Endodermal cell (in vitro differentiated cells): Measurements from ENCODE around the gene PTPRN2. TPM values are rescaled to one million over a fixed set of nuclear protein-coding genes. Genes with fewer than 3 reads are reported as not detected.
A peak's percentile ranks its signal among the peaks of the same experiment; 100 is the strongest.

Experiments
- DNase-seq: peaks from one replicate; pipeline ENCODE4 v3.0.0-alpha.2; 2017
- H3K27ac ChIP-seq: 2 replicates; pipeline ENCODE4 v1.5.1; 2013; ENCODE audit warnings: mild to moderate bottlenecking, low read depth, low read length, moderate library complexity
- H3K27me3 ChIP-seq: 2 replicates; pipeline ENCODE4 v1.6.1; 2013; ENCODE audit warnings: mild to moderate bottlenecking, low read length, moderate library complexity; ENCODE audit not compliant: insufficient read depth, control insufficient read depth, poor library complexity, severe bottlenecking
- H3K36me3 ChIP-seq: 2 replicates; pipeline ENCODE4 v1.7.0; 2013; ENCODE audit warnings: mild to moderate bottlenecking, low read length, moderate library complexity; ENCODE audit not compliant: control insufficient read depth, insufficient read depth
- H3K4me1 ChIP-seq: one replicate; pipeline ENCODE4 v1.7.0; 2013; ENCODE audit warnings: low read length; ENCODE audit not compliant: control insufficient read depth, insufficient read depth
- H3K4me3 ChIP-seq: 2 replicates; pipeline ENCODE4 v1.5.1; 2013; ENCODE audit warnings: mild to moderate bottlenecking, low read length, moderate library complexity
- H3K9ac ChIP-seq: 2 replicates; pipeline ENCODE4 v1.6.1; 2013; ENCODE audit warnings: mild to moderate bottlenecking, low read length, moderate library complexity; ENCODE audit not compliant: poor library complexity, severe bottlenecking; ENCODE audit errors: extremely low read depth
- H3K9me3 ChIP-seq: 2 replicates; pipeline ENCODE4 v1.6.1; 2013; ENCODE audit warnings: mild to moderate bottlenecking, low read length, moderate library complexity; ENCODE audit not compliant: control insufficient read depth
- H3K27ac Mint-ChIP-seq: 2 replicates; pipeline ENCODE4 v1.8.0; 2020; ENCODE audit warnings: mixed read lengths
- H3K27me3 Mint-ChIP-seq: 2 replicates; pipeline ENCODE4 v1.8.0; 2021; ENCODE audit warnings: mild to moderate bottlenecking, mixed read lengths; ENCODE audit not compliant: insufficient read depth
- H3K36me3 Mint-ChIP-seq: 2 replicates; pipeline ENCODE4 v1.8.0; 2020; ENCODE audit warnings: low read depth, mixed read lengths
- H3K4me1 Mint-ChIP-seq: 2 replicates; pipeline ENCODE4 v1.8.0; 2020; ENCODE audit warnings: mixed read lengths
- H3K4me3 Mint-ChIP-seq: 2 replicates; pipeline ENCODE4 v1.8.0; 2020; ENCODE audit warnings: mild to moderate bottlenecking, moderate library complexity, mixed read lengths
- H3K9me3 Mint-ChIP-seq: 2 replicates; pipeline ENCODE4 v1.8.0; 2020; ENCODE audit warnings: mild to moderate bottlenecking, mixed read lengths
- WGBS, 2 experiments: methylation state at CpG; one replicate each; pipeline versions ENCODE4 v1.1.5 to v1.1.7; 2013; ENCODE audit warnings: missing lambda C conversion rate in 2 of 2, mixed read lengths in 1 of 2; ENCODE audit not compliant: insufficient coverage in 1 of 2, insufficient read length in 1 of 2; 5-methylcytosine and 5-hydroxymethylcytosine counted together
- total RNA-seq, 2 donors: library from RNA; stranded (reverse); fragmentation: NEBNext Ultra II Directional in 1 of 2; extraction: Animal tissue kit (Norgen Biotek cat#: 25700) in 1 of 2; gene quantifications; 2 replicates in 1 of 2; 3 replicates in 1 of 2; pipeline ENCODE4 v1.2.1, GENCODE V29; 2021
- TF ChIP-seq, protein P1 (sequence below): fragments of 200-600 bp; sonication (generic); conservative IDR thresholded peaks from 2 replicates; pipeline ENCODE4 v1.5.0; 2021; ENCODE audit warnings: antibody characterized with exemption, mild to moderate bottlenecking

PTPRN2 gene
- total RNA-seq, 2 donors from 2014 or later: 0.69 to 1.2 TPM

DNA sequence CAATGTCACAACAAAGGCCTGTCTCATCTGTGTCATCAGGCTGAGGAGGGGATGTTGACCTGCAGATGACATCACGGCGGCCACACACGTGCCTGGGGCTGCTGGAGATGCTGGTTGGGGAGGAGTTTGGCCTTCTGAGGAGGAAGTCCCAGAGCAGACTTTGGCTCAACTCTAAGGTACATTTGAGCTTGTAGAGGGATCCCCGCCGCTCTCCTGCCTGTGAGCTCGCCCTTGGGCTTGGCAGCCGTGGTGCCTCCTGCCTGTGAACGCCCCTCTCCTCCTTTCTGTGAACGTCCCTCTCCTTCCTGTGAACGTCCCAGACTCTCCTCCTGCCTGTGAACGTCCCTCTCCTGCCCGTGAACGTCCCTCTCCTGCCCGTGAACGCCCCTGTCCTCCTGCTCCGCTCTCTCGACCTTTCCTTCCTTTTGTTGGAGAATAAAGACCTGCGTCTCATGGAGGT, 1074.4 kb downstream of the PTPRN2 start:
- H3K36me3 Mint-ChIP-seq: no peaks in the 10 kb centered on the region
- DNase-seq: peak; percentile 50
- Histone ChIP-seq H3K27me3 (no peaks in the 10 kb centered on the region), H3K4me1 (no peaks in the 10 kb centered on the region), H3K4me3 (no peak overlapping the region), H3K36me3 (no peaks in the 10 kb centered on the region), H3K9ac (no peak overlapping the region), H3K27ac (no peak overlapping the region), H3K9me3 (peaks cover 37% of the 10 kb centered on the region)
- no peaks in the 10 kb centered on the region for H3K9me3 Mint-ChIP-seq
- WGBS, 2 experiments: 69 to 75% methylated on average over 15 to 18 of the region's 18 CpGs
- TF ChIP-seq, protein P1, sequence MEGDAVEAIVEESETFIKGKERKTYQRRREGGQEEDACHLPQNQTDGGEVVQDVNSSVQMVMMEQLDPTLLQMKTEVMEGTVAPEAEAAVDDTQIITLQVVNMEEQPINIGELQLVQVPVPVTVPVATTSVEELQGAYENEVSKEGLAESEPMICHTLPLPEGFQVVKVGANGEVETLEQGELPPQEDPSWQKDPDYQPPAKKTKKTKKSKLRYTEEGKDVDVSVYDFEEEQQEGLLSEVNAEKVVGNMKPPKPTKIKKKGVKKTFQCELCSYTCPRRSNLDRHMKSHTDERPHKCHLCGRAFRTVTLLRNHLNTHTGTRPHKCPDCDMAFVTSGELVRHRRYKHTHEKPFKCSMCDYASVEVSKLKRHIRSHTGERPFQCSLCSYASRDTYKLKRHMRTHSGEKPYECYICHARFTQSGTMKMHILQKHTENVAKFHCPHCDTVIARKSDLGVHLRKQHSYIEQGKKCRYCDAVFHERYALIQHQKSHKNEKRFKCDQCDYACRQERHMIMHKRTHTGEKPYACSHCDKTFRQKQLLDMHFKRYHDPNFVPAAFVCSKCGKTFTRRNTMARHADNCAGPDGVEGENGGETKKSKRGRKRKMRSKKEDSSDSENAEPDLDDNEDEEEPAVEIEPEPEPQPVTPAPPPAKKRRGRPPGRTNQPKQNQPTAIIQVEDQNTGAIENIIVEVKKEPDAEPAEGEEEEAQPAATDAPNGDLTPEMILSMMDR: no peak
- H3K4me1 Mint-ChIP-seq: no peaks in the 10 kb centered on the region
- no peak overlapping the region for H3K27ac Mint-ChIP-seq
- H3K27me3 Mint-ChIP-seq: peaks cover 26% of the 10 kb centered on the region
- H3K4me3 Mint-ChIP-seq: no peak overlapping the region

DNA sequence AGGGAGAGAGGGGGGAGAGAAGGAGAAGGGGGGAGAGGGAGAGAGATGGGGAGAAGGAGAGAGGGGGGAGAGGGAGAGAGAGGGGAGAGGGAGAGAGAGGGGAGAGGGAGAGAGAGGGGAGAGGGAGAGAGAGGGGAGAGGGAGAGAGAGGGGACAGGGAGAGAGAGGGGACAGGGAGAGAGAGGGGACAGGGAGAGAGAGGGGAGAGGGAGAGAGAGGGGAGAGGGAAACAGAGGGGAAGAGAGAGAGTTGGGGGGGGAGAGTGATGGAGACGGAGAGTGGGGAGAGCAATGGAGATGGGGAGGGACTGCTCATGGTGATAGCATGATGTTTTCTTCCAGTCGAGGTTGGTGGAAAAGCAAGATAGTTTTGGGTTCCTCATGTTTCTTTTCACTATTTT, 1078.4 kb downstream of the PTPRN2 start:
- 60 to 74% methylated on average over 1 to 2 of the region's 2 CpGs for WGBS, 2 experiments
- Histone ChIP-seq H3K4me3 (no peak overlapping the region), H3K27ac (no peak overlapping the region), H3K9ac (no peak overlapping the region), H3K4me1 (no peaks in the 10 kb centered on the region), H3K9me3 (peaks cover 46% of the 10 kb centered on the region), H3K27me3 (no peaks in the 10 kb centered on the region), H3K36me3 (no peaks in the 10 kb centered on the region)
- no peak overlapping the region for H3K4me3 Mint-ChIP-seq
- H3K4me1 Mint-ChIP-seq: no peaks in the 10 kb centered on the region
- no peak for DNase-seq
- no peak overlapping the region for H3K27ac Mint-ChIP-seq
- TF ChIP-seq, protein P1: no peak
- H3K27me3 Mint-ChIP-seq: peaks cover 43% of the 10 kb centered on the region
- H3K36me3 Mint-ChIP-seq: no peaks in the 10 kb centered on the region
- peaks cover 14% of the 10 kb centered on the region for H3K9me3 Mint-ChIP-seq

DNA sequence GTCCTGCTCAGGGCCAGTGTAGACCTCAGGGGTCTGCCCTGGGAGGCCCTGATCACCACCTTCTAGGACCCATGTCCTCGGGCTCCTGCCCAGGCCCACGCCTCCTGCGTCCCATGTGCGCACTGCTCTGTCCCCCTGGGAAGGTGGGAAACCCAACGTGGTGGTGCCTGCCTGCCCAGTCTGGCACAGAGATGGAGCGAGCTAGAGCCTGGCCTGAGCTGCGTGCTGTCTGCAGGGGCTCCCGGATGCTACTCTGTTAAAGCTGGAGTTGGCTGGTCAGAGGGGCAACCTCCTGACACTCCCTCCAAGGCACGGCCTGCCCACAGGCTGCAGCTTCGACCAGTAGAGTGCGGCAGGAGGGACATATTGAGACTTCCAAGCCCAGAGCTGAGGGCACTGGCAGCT, 1079.1 kb downstream of the PTPRN2 start:
- Histone ChIP-seq H3K9ac (no peak overlapping the region), H3K27me3 (no peaks in the 10 kb centered on the region), H3K4me1 (no peaks in the 10 kb centered on the region), H3K4me3 (no peak overlapping the region), H3K27ac (no peak overlapping the region), H3K36me3 (no peaks in the 10 kb centered on the region), H3K9me3 (peaks cover 50% of the 10 kb centered on the region)
- WGBS, 2 experiments: 77 to 78% methylated on average over 5 to 11 of the region's 11 CpGs
- peak; percentile 36 for DNase-seq
- TF ChIP-seq, protein P1: no peak
- no peaks in the 10 kb centered on the region for H3K4me1 Mint-ChIP-seq
- H3K9me3 Mint-ChIP-seq: peaks cover 14% of the 10 kb centered on the region
- H3K27me3 Mint-ChIP-seq: peaks cover 45% of the 10 kb centered on the region
- H3K36me3 Mint-ChIP-seq: no peaks in the 10 kb centered on the region
- no peak overlapping the region for H3K4me3 Mint-ChIP-seq
- no peak overlapping the region for H3K27ac Mint-ChIP-seq
